GM21367 (cell line): ENCODE measurements around the gene IGFALS.

Source experiments
- ATAC-seq: cut with Tn5 transposase; IDR thresholded peaks from one replicate; pipeline ENCODE4 v1.9.1; 2021; ENCODE audit not compliant: unreplicated experiment

The IGFALS gene

GRCh38 chr16:1767116-1767994, 26.1 kb downstream of the IGFALS start:
- ATAC-seq, result no peak

- no peak for ATAC-seq
These were observed 26.8 kb downstream of the IGFALS start for GRCh38 chr16:1766701-1767100.

GRCh38 chr16:1766231-1766630, 27.3 kb downstream of the IGFALS start:
- no peak for ATAC-seq

GRCh38 chr16:1765826-1766225, 27.7 kb downstream of the IGFALS start:
- ATAC-seq, result no peak

GRCh38 chr16:1764971-1765370, 28.5 kb downstream of the IGFALS start:
- ATAC-seq, result no peak

GRCh38 chr16:1763521-1764511, 29.7 kb downstream of the IGFALS start:
- no peak for ATAC-seq

GRCh38 chr16:1762879-1763520, 30.5 kb downstream of the IGFALS start:
- no peak for ATAC-seq

GRCh38 chr16:1762196-1762878, 31.2 kb downstream of the IGFALS start:
- no peak for ATAC-seq

- no peak for ATAC-seq
These were observed 31.8 kb downstream of the IGFALS start for GRCh38 chr16:1761751-1762150.

- no peak for ATAC-seq
These were observed 32.6 kb downstream of the IGFALS start for GRCh38 chr16:1760911-1761310.

- ATAC-seq, result no peak
These were observed 34.0 kb downstream of the IGFALS start for GRCh38 chr16:1759511-1759910.

- no peak for ATAC-seq
These were observed 34.6 kb downstream of the IGFALS start for GRCh38 chr16:1758923-1759322.

GRCh38 chr16:1757714-1758461, 35.6 kb downstream of the IGFALS start:
- ATAC-seq, result no peak

GRCh38 chr16:1754204-1754603, 39.3 kb downstream of the IGFALS start:
- no peak for ATAC-seq

GRCh38 chr16:1752853-1753252, 40.7 kb downstream of the IGFALS start:
- no peak for ATAC-seq

- no peak for ATAC-seq
These were observed 41.6 kb downstream of the IGFALS start for GRCh38 chr16:1751946-1752345.

- ATAC-seq, result no peak
These were observed 44.1 kb downstream of the IGFALS start for GRCh38 chr16:1749152-1750117.

GRCh38 chr16:1747934-1748333, 45.6 kb downstream of the IGFALS start:
- ATAC-seq, result no peak

GRCh38 chr16:1746693-1747195, 46.8 kb downstream of the IGFALS start:
- ATAC-seq, result no peak
